HCT116 (cell line): Measurements from ENCODE around the gene LCN6.

Experiments used
- CEBPB ChIP-seq: IDR thresholded peaks from 2 replicates; pipeline ENCODE4 v1.6.1; 2012; ENCODE audit warnings: low read depth
- MAX ChIP-seq: IDR thresholded peaks from 2 replicates; pipeline ENCODE4 v1.6.1; 2012
- RAD21 ChIP-seq: IDR thresholded peaks from 2 replicates; pipeline ENCODE4 v1.6.1; 2012; ENCODE audit warnings: low read depth, mild to moderate bottlenecking
- SRF ChIP-seq: IDR thresholded peaks from 2 replicates; pipeline ENCODE4 v1.6.1; 2012; ENCODE audit warnings: low read depth
- YY1 ChIP-seq: IDR thresholded peaks from 2 replicates; pipeline ENCODE4 v1.6.1; 2011; ENCODE audit warnings: low read length, low read depth, moderate library complexity, mild to moderate bottlenecking; ENCODE audit not compliant: insufficient replicate concordance; ENCODE audit errors: extremely low read depth
- ZFX ChIP-seq: fragments of 450-650 bp; IDR thresholded peaks from 2 replicates; pipeline ENCODE4 v1.6.1; 2017
- ZNF274 ChIP-seq: fragments of 200-500 bp; sonication (Bioruptor generic); IDR thresholded peaks from 2 replicates; pipeline ENCODE4 v1.6.1; 2014; ENCODE audit warnings: mild to moderate bottlenecking, low read depth, low read length, inconsistent platforms
- TF ChIP-seq, protein P1 (sequence below), 3 experiments: fragments of 200-600 bp in 1 of 3; sonication (generic) in 1 of 3; IDR thresholded peaks in 2 of 3; conservative IDR thresholded peaks in 1 of 3; 2 replicates each; pipeline ENCODE4 v1.5.1; 2012 to 2017; ENCODE audit warnings: low read depth in 2 of 3, low read length in 2 of 3, antibody characterized with exemption in 1 of 3, borderline replicate concordance in 1 of 3, control low read depth in 1 of 3, mild to moderate bottlenecking in 1 of 3, mixed read lengths in 1 of 3, mixed run types in 1 of 3, moderate library complexity in 1 of 3; ENCODE audit not compliant: insufficient read depth in 1 of 3
- TF ChIP-seq, protein P2 (sequence below): IDR thresholded peaks from 2 replicates; pipeline ENCODE4 v1.6.1; 2012; ENCODE audit warnings: low read depth

- TF ChIP-seq, protein P1, sequence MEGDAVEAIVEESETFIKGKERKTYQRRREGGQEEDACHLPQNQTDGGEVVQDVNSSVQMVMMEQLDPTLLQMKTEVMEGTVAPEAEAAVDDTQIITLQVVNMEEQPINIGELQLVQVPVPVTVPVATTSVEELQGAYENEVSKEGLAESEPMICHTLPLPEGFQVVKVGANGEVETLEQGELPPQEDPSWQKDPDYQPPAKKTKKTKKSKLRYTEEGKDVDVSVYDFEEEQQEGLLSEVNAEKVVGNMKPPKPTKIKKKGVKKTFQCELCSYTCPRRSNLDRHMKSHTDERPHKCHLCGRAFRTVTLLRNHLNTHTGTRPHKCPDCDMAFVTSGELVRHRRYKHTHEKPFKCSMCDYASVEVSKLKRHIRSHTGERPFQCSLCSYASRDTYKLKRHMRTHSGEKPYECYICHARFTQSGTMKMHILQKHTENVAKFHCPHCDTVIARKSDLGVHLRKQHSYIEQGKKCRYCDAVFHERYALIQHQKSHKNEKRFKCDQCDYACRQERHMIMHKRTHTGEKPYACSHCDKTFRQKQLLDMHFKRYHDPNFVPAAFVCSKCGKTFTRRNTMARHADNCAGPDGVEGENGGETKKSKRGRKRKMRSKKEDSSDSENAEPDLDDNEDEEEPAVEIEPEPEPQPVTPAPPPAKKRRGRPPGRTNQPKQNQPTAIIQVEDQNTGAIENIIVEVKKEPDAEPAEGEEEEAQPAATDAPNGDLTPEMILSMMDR (IDR thresholded peaks at IDR 0.05 in 2 of 3, conservative IDR thresholded peaks at IDR 0.05 in 1 of 3; ENCODE audit: borderline replicate concordance in 1 of 3, insufficient read depth in 1 of 3, low read depth in 2 of 3, low read length in 2 of 3): no peak
- TF ChIP-seq YY1 (no peak), MAX (no peak), ZFX (no peak), ZNF274 (no peak), SRF (no peak), RAD21 (no peak), CEBPB (no peak)
- TF ChIP-seq, protein P2, sequence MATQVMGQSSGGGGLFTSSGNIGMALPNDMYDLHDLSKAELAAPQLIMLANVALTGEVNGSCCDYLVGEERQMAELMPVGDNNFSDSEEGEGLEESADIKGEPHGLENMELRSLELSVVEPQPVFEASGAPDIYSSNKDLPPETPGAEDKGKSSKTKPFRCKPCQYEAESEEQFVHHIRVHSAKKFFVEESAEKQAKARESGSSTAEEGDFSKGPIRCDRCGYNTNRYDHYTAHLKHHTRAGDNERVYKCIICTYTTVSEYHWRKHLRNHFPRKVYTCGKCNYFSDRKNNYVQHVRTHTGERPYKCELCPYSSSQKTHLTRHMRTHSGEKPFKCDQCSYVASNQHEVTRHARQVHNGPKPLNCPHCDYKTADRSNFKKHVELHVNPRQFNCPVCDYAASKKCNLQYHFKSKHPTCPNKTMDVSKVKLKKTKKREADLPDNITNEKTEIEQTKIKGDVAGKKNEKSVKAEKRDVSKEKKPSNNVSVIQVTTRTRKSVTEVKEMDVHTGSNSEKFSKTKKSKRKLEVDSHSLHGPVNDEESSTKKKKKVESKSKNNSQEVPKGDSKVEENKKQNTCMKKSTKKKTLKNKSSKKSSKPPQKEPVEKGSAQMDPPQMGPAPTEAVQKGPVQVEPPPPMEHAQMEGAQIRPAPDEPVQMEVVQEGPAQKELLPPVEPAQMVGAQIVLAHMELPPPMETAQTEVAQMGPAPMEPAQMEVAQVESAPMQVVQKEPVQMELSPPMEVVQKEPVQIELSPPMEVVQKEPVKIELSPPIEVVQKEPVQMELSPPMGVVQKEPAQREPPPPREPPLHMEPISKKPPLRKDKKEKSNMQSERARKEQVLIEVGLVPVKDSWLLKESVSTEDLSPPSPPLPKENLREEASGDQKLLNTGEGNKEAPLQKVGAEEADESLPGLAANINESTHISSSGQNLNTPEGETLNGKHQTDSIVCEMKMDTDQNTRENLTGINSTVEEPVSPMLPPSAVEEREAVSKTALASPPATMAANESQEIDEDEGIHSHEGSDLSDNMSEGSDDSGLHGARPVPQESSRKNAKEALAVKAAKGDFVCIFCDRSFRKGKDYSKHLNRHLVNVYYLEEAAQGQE: no peak
Observed at GRCh38 chr9:136707849-136708517, 40.3 kb downstream of the LCN6 start.
